H1 (cell line): ENCODE measurements around the gene ANKRD11. TPM values are rescaled to one million over a fixed set of nuclear protein-coding genes. Genes with fewer than 3 reads are reported as not detected.

Experiments used
- CTCF ChIA-PET: fragments of 300-600 bp; sonication (Branson Sonifier 250); formaldehyde crosslinking; loops from one replicate; lab custom pipeline; 2021; ENCODE audit not compliant: partially characterized antibody; lab: Charles Lee
- POLR2A ChIA-PET: fragments of 300-600 bp; sonication (Branson Sonifier 250); formaldehyde crosslinking; loops from one replicate; lab custom pipeline; 2021; ENCODE audit warnings: inconsistent platforms; ENCODE audit not compliant: partially characterized antibody; lab: Charles Lee
- DNase-seq, 2 experiments: peaks; one replicate each; pipeline versions ENCODE4 v3.0.0 to v3.0.0-alpha.2; 2010 to 2022; ENCODE audit warnings: low spot score in 2 of 2, low read depth in 1 of 2, mixed read lengths in 1 of 2
- FAIRE-seq: peaks from 2 replicates; lab custom pipeline; 2011; peaks lifted over from hg19 to GRCh38; lab: Jason Lieb, UNC
- H2AFZ ChIP-seq: 2 replicates; pipeline ENCODE4 v1.8.1; 2012; ENCODE audit warnings: low read length, inconsistent platforms
- H2AK5ac ChIP-seq: 2 replicates; pipeline ENCODE4 v1.6.1; 2013; ENCODE audit warnings: low read depth, low read length
- H2BK120ac ChIP-seq: replicated peaks from 2 replicates; pipeline ENCODE3; 2013; ENCODE audit warnings: low read depth, low read length, inconsistent platforms
- H2BK12ac ChIP-seq: 2 replicates; pipeline ENCODE4 v1.6.1; 2013; ENCODE audit warnings: low read depth, low read length
- H2BK15ac ChIP-seq: 2 replicates; pipeline ENCODE4 v1.6.1; 2013; ENCODE audit warnings: low read length
- H2BK20ac ChIP-seq: 2 replicates; pipeline ENCODE4 v1.6.1; 2013; ENCODE audit warnings: low read length
- H2BK5ac ChIP-seq: 2 replicates; pipeline ENCODE4 v1.6.1; 2013; ENCODE audit warnings: low read depth, low read length
- H3K14ac ChIP-seq: 2 replicates; pipeline ENCODE4 v1.6.1; 2013; ENCODE audit warnings: inconsistent platforms; ENCODE audit not compliant: insufficient read length
- H3K18ac ChIP-seq: 2 replicates; pipeline ENCODE4 v1.6.1; 2013; ENCODE audit warnings: low read length; ENCODE audit errors: extremely low read depth
- H3K23ac ChIP-seq: 2 replicates; pipeline ENCODE4 v1.6.1; 2013; ENCODE audit warnings: inconsistent platforms; ENCODE audit not compliant: insufficient read length
- H3K23me2 ChIP-seq: 2 replicates; pipeline ENCODE4 v1.6.1; 2013; ENCODE audit warnings: low read depth, low read length
- H3K27ac ChIP-seq: 2 replicates; pipeline ENCODE4 v1.6.1; 2011; ENCODE audit warnings: low read depth, low read length, inconsistent platforms
- H3K27me3 ChIP-seq, 4 experiments: replicated peaks in 1 of 4; 1 replicate in 1 of 4; 2 replicates in 3 of 4; pipeline versions ENCODE4 v1.6.1 to v1.8.1; 2011 to 2013; ENCODE audit warnings: low read length in 3 of 4, mild to moderate bottlenecking in 3 of 4, inconsistent platforms in 2 of 4, mixed read lengths in 2 of 4, moderate library complexity in 1 of 4; ENCODE audit not compliant: control insufficient read depth in 3 of 4, insufficient read depth in 3 of 4; ENCODE audit errors: extremely low read depth in 1 of 4
- H3K36me3 ChIP-seq, 4 experiments: 2 replicates each; pipeline versions ENCODE4 v1.6.1 to v1.8.1; 2011 to 2013; ENCODE audit warnings: mild to moderate bottlenecking in 4 of 4, low read length in 3 of 4, moderate library complexity in 2 of 4, control low read depth in 1 of 4, inconsistent platforms in 1 of 4; ENCODE audit not compliant: insufficient read depth in 4 of 4, control insufficient read depth in 2 of 4
- H3K4ac ChIP-seq: replicated peaks from 2 replicates; pipeline ENCODE3; 2013; ENCODE audit warnings: low read length, low read depth, mixed read lengths, inconsistent platforms; ENCODE audit not compliant: insufficient read length
- H3K4me1 ChIP-seq, 4 experiments: replicated peaks in 1 of 4; 1 replicate in 1 of 4; 2 replicates in 3 of 4; pipeline versions ENCODE4 v1.6.1 to v1.8.1; 2011 to 2013; ENCODE audit warnings: low read length in 3 of 4, inconsistent platforms in 2 of 4, mixed read lengths in 1 of 4; ENCODE audit not compliant: insufficient read depth in 4 of 4, control insufficient read depth in 3 of 4
- H3K4me2 ChIP-seq, 2 experiments: 2 replicates each; pipeline versions ENCODE4 v1.6.1 to v1.8.1; 2011 to 2013; ENCODE audit warnings: low read depth in 2 of 2, low read length in 2 of 2, control low read depth in 1 of 2, inconsistent platforms in 1 of 2, mild to moderate bottlenecking in 1 of 2; ENCODE audit not compliant: insufficient read depth in 1 of 2
- H3K4me3 ChIP-seq, 4 experiments: fragments of 200-600, 300-600 bp in 1 of 4; sonication (generic), shearing (Covaris generic), sonication (Bioruptor Twin) in 1 of 4; 2 replicates each; pipeline versions ENCODE4 v1.5.1 to v1.8.1; 2011 to 2016; ENCODE audit warnings: low read length in 4 of 4, low read depth in 3 of 4, control low read depth in 2 of 4, inconsistent platforms in 2 of 4, mild to moderate bottlenecking in 2 of 4, mixed read lengths in 1 of 4, moderate library complexity in 1 of 4; ENCODE audit not compliant: insufficient read depth in 2 of 4; ENCODE audit errors: extremely low read depth in 1 of 4
- H3K56ac ChIP-seq: replicated peaks from 2 replicates; pipeline ENCODE3; 2013; ENCODE audit warnings: low read depth, mild to moderate bottlenecking, mixed read lengths, low read length, inconsistent platforms; ENCODE audit not compliant: insufficient read length
- H3K79me1 ChIP-seq: 2 replicates; pipeline ENCODE4 v1.6.1; 2013; ENCODE audit warnings: low read depth, low read length, control low read depth
- H3K79me2 ChIP-seq, 2 experiments: 2 replicates each; pipeline versions ENCODE4 v1.6.1 to v1.8.1; 2012 to 2013; ENCODE audit warnings: low read length in 2 of 2, mild to moderate bottlenecking in 2 of 2, inconsistent platforms in 1 of 2; ENCODE audit not compliant: insufficient read depth in 2 of 2, control insufficient read depth in 1 of 2
- H3K9ac ChIP-seq, 4 experiments: replicated peaks in 1 of 4; 1 replicate in 1 of 4; 2 replicates in 3 of 4; pipeline versions ENCODE4 v1.6.1 to v1.8.1; 2011 to 2013; ENCODE audit warnings: low read depth in 3 of 4, low read length in 3 of 4, control low read depth in 2 of 4, mild to moderate bottlenecking in 2 of 4, moderate library complexity in 2 of 4, inconsistent platforms in 1 of 4; ENCODE audit errors: extremely low read depth in 1 of 4
- H3K9me3 ChIP-seq, 2 experiments: 2 replicates each; pipeline versions ENCODE4 v1.6.1 to v1.8.1; 2012 to 2013; ENCODE audit warnings: mild to moderate bottlenecking in 2 of 2, moderate library complexity in 2 of 2, control low read depth in 1 of 2, inconsistent platforms in 1 of 2, low read depth in 1 of 2, low read length in 1 of 2, mixed read lengths in 1 of 2; ENCODE audit not compliant: insufficient read depth in 2 of 2
- H4K20me1 ChIP-seq, 2 experiments: replicated peaks in 1 of 2; 2 replicates each; pipeline versions ENCODE3 to v1.8.1; 2011 to 2013; ENCODE audit warnings: inconsistent platforms in 2 of 2, low read length in 2 of 2, mild to moderate bottlenecking in 1 of 2; ENCODE audit not compliant: insufficient read depth in 2 of 2, control insufficient read depth in 1 of 2
- H4K5ac ChIP-seq: 2 replicates; pipeline ENCODE4 v1.6.1; 2013; ENCODE audit warnings: low read length, low read depth, mixed read lengths, inconsistent platforms; ENCODE audit not compliant: insufficient read length
- H4K8ac ChIP-seq: 2 replicates; pipeline ENCODE4 v1.8.0; 2013; ENCODE audit warnings: mild to moderate bottlenecking, moderate library complexity, low read length, inconsistent platforms; ENCODE audit not compliant: insufficient read depth; ENCODE audit errors: extremely low read depth
- H4K91ac ChIP-seq: replicated peaks from 2 replicates; pipeline ENCODE3; 2013; ENCODE audit warnings: low read length, mixed read lengths, inconsistent platforms; ENCODE audit not compliant: insufficient read length
- KDM1A ChIP-seq: fragments of 200-600, 300-600 bp; sonication (generic); IDR thresholded peaks from 2 replicates; pipeline ENCODE4 v1.7.1; 2016; ENCODE audit warnings: mild to moderate bottlenecking, low read length, borderline replicate concordance
- KDM4A ChIP-seq: IDR thresholded peaks from one replicate; pipeline ENCODE4 v1.7.1; 2012; ENCODE audit warnings: low read depth, mild to moderate bottlenecking, moderate library complexity, low read length, inconsistent platforms; ENCODE audit not compliant: severe bottlenecking
- NANOG ChIP-seq: IDR thresholded peaks from 2 replicates; pipeline ENCODE4 v1.6.1; 2011; ENCODE audit warnings: low read length, low read depth, mild to moderate bottlenecking, inconsistent platforms; ENCODE audit not compliant: insufficient read depth, poor library complexity, severe bottlenecking
- POLR2A ChIP-seq, 2 experiments: IDR thresholded peaks; 1 replicate in 1 of 2; 2 replicates in 1 of 2; pipeline ENCODE4 v1.6.1; 2011; ENCODE audit warnings: low read depth in 2 of 2, low read length in 2 of 2, mild to moderate bottlenecking in 2 of 2; ENCODE audit errors: control extremely low read depth in 1 of 2
- SP4 ChIP-seq: IDR thresholded peaks from 2 replicates; pipeline ENCODE4 v1.6.1; 2012; ENCODE audit warnings: low read length, inconsistent platforms
- TCF12 ChIP-seq: IDR thresholded peaks from 2 replicates; pipeline ENCODE4 v1.6.1; 2011; ENCODE audit warnings: low read depth, mild to moderate bottlenecking, low read length
- WGBS, 2 experiments: shearing (Covaris generic) in 1 of 2; methylation state at CpG; one replicate each; pipeline versions ENCODE4 v1.1.6 to v1.1.7; 2013 to 2015; ENCODE audit warnings: low lambda C conversion rate in 2 of 2, mixed read lengths in 2 of 2, inconsistent platforms in 1 of 2, low coverage in 1 of 2, missing lambda C conversion rate in 1 of 2; ENCODE audit not compliant: insufficient replicate concordance in 2 of 2, insufficient coverage in 1 of 2, insufficient read length in 1 of 2; ENCODE audit errors: extremely low coverage in 1 of 2, missing lambda C conversion rate in 1 of 2; 5-methylcytosine and 5-hydroxymethylcytosine counted together
- polyA plus RNA-seq, 7 experiments: library from polyadenylated mRNA; depleted of rRNA in 3 of 7; stranded (reverse) in 5 of 7; unstranded in 2 of 7; fragments of >200 nt in 5 of 7; fragments of 200-250 nt in 2 of 7; gene quantifications; 1 replicate in 5 of 7; 2 replicates in 1 of 7; 4 replicates in 1 of 7; pipeline versions ENCODE4 v1.2.1 to v1.2.3, GENCODE V29; 2011 to 2013; ENCODE audit warnings: missing spikeins in 2 of 7, mixed read lengths in 2 of 7
- total RNA-seq: library from RNA; stranded (reverse); fragmentation: NEBNext Ultra II Directional; extraction: Animal tissue kit (Norgen Biotek cat#: 25700); gene quantifications from 2 replicates; pipeline ENCODE4 v1.2.1, GENCODE V29; 2021
- TF ChIP-seq, protein P1 (sequence below): IDR thresholded peaks from 2 replicates; pipeline ENCODE4 v1.6.1; 2011; ENCODE audit warnings: low read depth, mild to moderate bottlenecking, low read length; ENCODE audit not compliant: insufficient read depth
- TF ChIP-seq, protein P2 (sequence below): IDR thresholded peaks from 2 replicates; pipeline ENCODE4 v1.6.1; 2011; ENCODE audit warnings: low read length, improper control_type of control experiment

ANKRD11 gene
- total and polyA plus RNA-seq, 2 of the 8 experiments (the other 6 are each of a cell fraction or from before 2014, with no cell fraction given): 46.5 to 142 TPM

DNA sequence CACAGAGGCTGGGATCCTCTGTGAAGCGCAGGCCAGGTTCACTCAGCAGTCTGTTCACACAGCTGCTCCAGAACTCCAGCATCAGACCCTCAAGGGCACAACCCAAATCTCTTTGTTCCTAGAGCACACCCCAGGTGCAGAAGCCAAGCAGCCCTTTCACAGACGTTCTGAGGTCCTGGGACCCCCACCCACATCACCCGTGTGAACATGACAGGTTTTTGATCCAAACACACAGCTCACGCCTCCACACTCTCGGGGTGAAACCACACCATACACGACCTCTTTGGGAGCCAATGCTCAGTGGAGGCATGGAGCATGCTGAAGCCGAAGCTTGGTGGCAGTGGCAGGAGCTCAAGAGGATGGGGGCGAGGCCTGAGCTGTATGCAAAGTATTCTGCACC lies 175.5 kb downstream of the ANKRD11 start:
- no peaks in the 10 kb centered on the region for H3K27me3 ChIP-seq
- H3K14ac ChIP-seq: no peak overlapping the region
- H4K8ac ChIP-seq: no peak overlapping the region; the same call in 1 of the 2 replicates
- no peak overlapping the region for H3K4me3 ChIP-seq
- H2BK5ac ChIP-seq: no peak overlapping the region
- H3K79me1 ChIP-seq: peaks cover 46% of the 10 kb centered on the region
- no peak overlapping the region for H3K4ac ChIP-seq
- 82% methylated on average over 8 of the region's 8 CpGs; no CpG with 5 or more reads in 1 of the 2 experiments for WGBS, 2 experiments
- DNase-seq (no peak), FAIRE-seq (no peak)
- H2BK12ac ChIP-seq: no peak overlapping the region
- H3K23me2 ChIP-seq: no peaks in the 10 kb centered on the region
- H3K23ac ChIP-seq: no peak overlapping the region
- TF ChIP-seq NANOG (no peak), TCF12 (no peak), POLR2A (IDR thresholded peaks at IDR 0.05; ENCODE audit: control extremely low read depth in 1 of 2, low read depth in 2 of 2, low read length in 2 of 2) (no peak), SP4 (no peak), KDM1A (no peak), KDM4A (no peak)
- TF ChIP-seq, protein P1, sequence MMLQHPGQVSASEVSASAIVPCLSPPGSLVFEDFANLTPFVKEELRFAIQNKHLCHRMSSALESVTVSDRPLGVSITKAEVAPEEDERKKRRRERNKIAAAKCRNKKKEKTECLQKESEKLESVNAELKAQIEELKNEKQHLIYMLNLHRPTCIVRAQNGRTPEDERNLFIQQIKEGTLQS: no peak
- TF ChIP-seq, protein P2, sequence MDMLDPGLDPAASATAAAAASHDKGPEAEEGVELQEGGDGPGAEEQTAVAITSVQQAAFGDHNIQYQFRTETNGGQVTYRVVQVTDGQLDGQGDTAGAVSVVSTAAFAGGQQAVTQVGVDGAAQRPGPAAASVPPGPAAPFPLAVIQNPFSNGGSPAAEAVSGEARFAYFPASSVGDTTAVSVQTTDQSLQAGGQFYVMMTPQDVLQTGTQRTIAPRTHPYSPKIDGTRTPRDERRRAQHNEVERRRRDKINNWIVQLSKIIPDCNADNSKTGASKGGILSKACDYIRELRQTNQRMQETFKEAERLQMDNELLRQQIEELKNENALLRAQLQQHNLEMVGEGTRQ: no peak
- H2BK120ac ChIP-seq: no peak overlapping the region
- no peak overlapping the region for H4K5ac ChIP-seq
- no peak overlapping the region for H2BK20ac ChIP-seq
- no peak overlapping the region for H4K91ac ChIP-seq
- H3K56ac ChIP-seq: no peak overlapping the region
- H3K4me1 ChIP-seq: peaks cover 0 to 33% (median 12%) of the 10 kb centered on the region in 4 experiments; a peak in 5 of 7 replicates
- H3K18ac ChIP-seq: no peak overlapping the region
- peaks cover 2 to 8% (median 3%) of the 10 kb centered on the region in 4 experiments; a peak in 6 of 8 replicates for H3K36me3 ChIP-seq
- peaks cover 4 to 100% of the 10 kb centered on the region in 2 experiments for H3K79me2 ChIP-seq
- H2AK5ac ChIP-seq: no peak overlapping the region
- CTCF ChIA-PET: interaction anchor here (0.7 to 4.0 kb wide), 11 partner anchors 9 to 105 kb away, joined by 3 to 14 read pairs (median 5); no protein-coding TSS in a partner anchor
- no peak overlapping the region for H3K4me2 ChIP-seq
- no peak overlapping the region for H3K9ac ChIP-seq
- no peak overlapping the region for H2AFZ ChIP-seq
- H3K9me3 ChIP-seq: no peaks in the 10 kb centered on the region
- H4K20me1 ChIP-seq: peaks cover 51 to 68% of the 10 kb centered on the region in 2 experiments
- H2BK15ac ChIP-seq: no peak overlapping the region
- no peak overlapping the region for H3K27ac ChIP-seq
- POLR2A ChIA-PET: interaction anchor here (0.5 to 2.0 kb wide), 9 partner anchors 10 to 251 kb away, joined by 3 to 8 read pairs (median 3); no protein-coding TSS in a partner anchor
